GM12878 (cell line): Measurements from ENCODE around the gene CRYBG3. TPM values are rescaled to one million over a fixed set of nuclear protein-coding genes. Genes with fewer than 3 reads are reported as not detected.

Experiments used
- ATAC-seq: fragments of 200-7000 bp; cut with Tn5 transposase; 3 replicates; pipeline ENCODE4 v1.9.1; 2020; ENCODE audit warnings: mild to moderate bottlenecking, moderate library complexity
- BruUV-seq: library from RNA; stranded (reverse); fragments of 400-500 nt; replicated peaks from 2 replicates; lab custom pipeline; 2021; lab: Mats Ljungman, UMichigan
- CTCF ChIA-PET: fragments of 300-600 bp; sonication (Branson Sonifier 250); formaldehyde crosslinking; extraction: SDS; loops from one replicate; lab custom pipeline; 2021; ENCODE audit warnings: inconsistent platforms; lab: Yijun Ruan, JAX
- POLR2A ChIA-PET: fragments of 350-600 bp; formaldehyde crosslinking; extraction: SDS; loops from one replicate; lab custom pipeline; 2021; ENCODE audit warnings: inconsistent platforms; lab: Charles Lee
- RAD21 ChIA-PET: fragments of 300-600 bp; sonication (Branson Sonifier 250); formaldehyde crosslinking; loops from one replicate; lab custom pipeline; 2023; ENCODE audit warnings: antibody characterized with exemption; ENCODE audit not compliant: unreplicated experiment; lab: Charles Lee
- SMC1A ChIA-PET: fragments of 300-600 bp; sonication (Branson Sonifier 250); formaldehyde crosslinking; loops from one replicate; lab custom pipeline; 2023; ENCODE audit not compliant: unreplicated experiment, uncharacterized antibody; lab: Charles Lee
- DNase-seq: peaks from one replicate; pipeline ENCODE4 v3.0.0-alpha.2; 2011; ENCODE audit warnings: low read depth, low spot score
- FAIRE-seq: peaks from 3 replicates; lab custom pipeline; 2011; peaks lifted over from hg19 to GRCh38; lab: Jason Lieb, UNC
- H2AFZ ChIP-seq: 2 replicates; pipeline ENCODE4 v1.6.0; 2011; ENCODE audit warnings: low read depth, low read length, control low read depth; ENCODE audit not compliant: control insufficient read depth
- H3K27ac ChIP-seq: 2 replicates; pipeline ENCODE4 v1.5.1; 2011; ENCODE audit warnings: control low read depth; ENCODE audit not compliant: control insufficient read depth, insufficient read depth
- H3K27me3 ChIP-seq, 2 experiments: replicated peaks in 1 of 2; 2 replicates each; pipeline versions ENCODE4 v1.6.0 to v1.6.1; 2011; ENCODE audit warnings: low read length in 1 of 2; ENCODE audit not compliant: control insufficient read depth in 2 of 2, insufficient read depth in 2 of 2
- H3K36me3 ChIP-seq, 2 experiments: 2 replicates each; pipeline ENCODE4 v1.5.1; 2011; ENCODE audit warnings: low read length in 1 of 2; ENCODE audit not compliant: control insufficient read depth in 2 of 2, insufficient read depth in 2 of 2
- H3K4me1 ChIP-seq: 2 replicates; pipeline ENCODE4 v1.6.1; 2011; ENCODE audit warnings: mild to moderate bottlenecking, low read length, moderate library complexity, mixed read lengths; ENCODE audit not compliant: control insufficient read depth, insufficient read depth
- H3K4me2 ChIP-seq: 2 replicates; pipeline ENCODE4 v1.6.0; 2011; ENCODE audit warnings: control low read depth; ENCODE audit not compliant: control insufficient read depth, insufficient read depth
- H3K4me3 ChIP-seq: fragments of 200-600 bp; sonication (generic); 2 replicates; pipeline ENCODE4 v1.5.1; 2016
- H3K79me2 ChIP-seq: 2 replicates; pipeline ENCODE4 v1.6.0; 2011; ENCODE audit warnings: low read length; ENCODE audit not compliant: control insufficient read depth, insufficient read depth
- H3K9ac ChIP-seq: 2 replicates; pipeline ENCODE4 v1.8.0; 2011; ENCODE audit warnings: low read length, control low read depth, mixed read lengths; ENCODE audit not compliant: control insufficient read depth, insufficient read depth
- H3K9me3 ChIP-seq: replicated peaks from 3 replicates; pipeline ENCODE4 v1.5.1; 2011; ENCODE audit warnings: mild to moderate bottlenecking, low read length; ENCODE audit not compliant: control insufficient read depth, insufficient read depth
- H4K20me1 ChIP-seq: 2 replicates; pipeline ENCODE4 v1.6.0; 2011; ENCODE audit not compliant: control insufficient read depth, insufficient read depth
- BRCA1 ChIP-seq: IDR thresholded peaks from 2 replicates; pipeline ENCODE4 v1.6.1; 2011; ENCODE audit warnings: low read depth, low read length, improper control_type of control experiment
- IKZF1 ChIP-seq: fragments of 450-650 bp; conservative IDR thresholded peaks from 2 replicates; pipeline ENCODE4 v1.6.1; 2017; ENCODE audit warnings: antibody characterized with exemption, mild to moderate bottlenecking
- NFYB ChIP-seq: IDR thresholded peaks from 2 replicates; pipeline ENCODE4 v1.6.1; 2011; ENCODE audit warnings: low read depth, mild to moderate bottlenecking, low read length, improper control_type of control experiment, moderate library complexity; ENCODE audit not compliant: insufficient read depth
- WGBS: methylation state at CpG from one replicate; pipeline ENCODE4 v1.1.6; 2016; ENCODE audit warnings: low lambda C conversion rate; ENCODE audit not compliant: insufficient replicate concordance, insufficient coverage; ENCODE audit errors: missing lambda C conversion rate; 5-methylcytosine and 5-hydroxymethylcytosine counted together
- in situ Hi-C: fragments of 300-500 bp; cut with MboI; formaldehyde crosslinking; loops from 9 replicates; pipeline ENCODE4 v1.14.3; 2018; ENCODE audit warnings: mixed read lengths
- intact Hi-C: fragments of 100-400 bp; cut with micrococcal nuclease; formaldehyde crosslinking; loops from one replicate; pipeline ENCODE4 v1.14.2; 2022; ENCODE audit not compliant: unreplicated experiment
- polyA plus RNA-seq, 11 experiments: library from polyadenylated mRNA; depleted of rRNA in 4 of 11; unstranded in 6 of 11; stranded (reverse) in 5 of 11; fragments of >200 nt; fragmentation: Nextera tagmentation in 4 of 11; fragmentation: Illumina TruSeq in 1 of 11; extraction: Ambion mirVana in 4 of 11; extraction: Trizol in 1 of 11; gene quantifications; 1 replicate in 1 of 11; 2 replicates in 10 of 11; pipeline versions ENCODE4 v1.2.1 to v1.2.3, GENCODE V29; 2011 to 2016; ENCODE audit warnings: inconsistent platforms in 2 of 11, missing spikeins in 2 of 11, low read depth in 1 of 11
- total RNA-seq, 4 experiments: library from RNA; depleted of rRNA in 3 of 4; stranded (reverse); fragments of >200 nt in 3 of 4; fragmentation: Illumina TruSeq in 1 of 4; extraction: Trizol in 1 of 4; gene quantifications; 2 replicates each; pipeline versions ENCODE4 v1.2.1 to v1.2.3, GENCODE V29; 2013 to 2021
- TF ChIP-seq, protein P1 (sequence below): fragments of 450-650 bp; IDR thresholded peaks from 2 replicates; pipeline ENCODE4 v1.6.1; 2018; ENCODE audit warnings: mild to moderate bottlenecking, low read depth, moderate library complexity; ENCODE audit not compliant: partially characterized antibody

CRYBG3 gene
- total and polyA plus RNA-seq, 10 of the 15 experiments (the other 5 are each of a cell fraction or from before 2014, with no cell fraction given), result 0.11 to 5.4 (median 1.6) TPM

DNA sequence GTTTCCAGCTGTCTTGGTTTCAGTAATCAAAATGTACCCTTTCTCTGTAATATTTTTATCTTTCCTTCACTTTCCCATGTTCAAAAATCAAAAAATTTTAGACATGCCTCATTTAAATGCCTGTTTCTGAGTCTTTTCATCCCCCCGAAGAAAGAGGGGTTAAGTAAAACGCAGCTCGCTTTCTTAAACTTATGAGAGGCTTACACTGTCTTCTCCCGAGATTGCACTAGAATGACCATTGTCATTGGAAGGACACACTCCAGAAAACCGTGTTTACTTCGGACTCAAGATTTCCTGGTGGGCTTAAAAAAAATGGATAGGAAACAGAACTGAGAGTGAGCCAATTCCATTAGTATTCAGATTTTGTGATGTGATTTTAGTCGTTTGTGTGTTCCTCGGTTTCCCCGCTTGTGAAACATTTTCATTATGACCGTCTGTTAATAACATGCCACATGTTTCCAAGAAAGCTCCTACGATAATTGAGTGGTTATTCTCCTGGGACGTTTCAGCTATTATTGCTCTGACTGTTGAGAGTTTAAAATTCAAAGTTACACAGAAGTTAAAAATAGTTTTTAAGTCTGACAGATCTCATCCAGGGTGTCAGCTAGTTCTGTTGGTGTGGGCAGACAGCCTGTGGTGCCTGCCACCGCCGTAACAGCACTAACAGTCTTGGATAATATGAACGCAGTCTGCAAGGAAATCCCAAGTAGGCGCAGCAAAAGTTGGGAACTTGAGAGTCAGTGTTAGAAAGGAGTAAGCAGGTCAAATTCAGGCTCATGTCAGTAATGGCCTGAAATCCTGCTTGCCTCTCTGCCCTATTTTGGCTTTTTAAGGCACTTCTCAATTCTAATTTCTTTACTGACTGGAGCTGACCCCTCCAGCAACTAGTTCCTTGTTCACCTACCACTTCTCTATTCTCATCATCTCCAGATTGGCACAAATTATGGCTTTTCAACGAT is 1.5 kb downstream of the CRYBG3 start:
- DNase-seq (no peak), FAIRE-seq (peak; percentile 7), ATAC-seq (no peak)
- TSS peak; percentile 52 for BruUV-seq
- no peaks in the 10 kb centered on the region for H3K27me3 ChIP-seq
- no peaks in the 10 kb centered on the region for H3K36me3 ChIP-seq
- H3K27ac ChIP-seq, result no peak overlapping the region
- ChIA-PET SMC1A (interaction anchor here (0.9 to 1.6 kb wide), 4 partner anchors 20 to 200 kb away, joined by 3 to 5 read pairs (median 4); no protein-coding TSS in a partner anchor), RAD21 (no interaction called here), POLR2A (no interaction called here), CTCF (interaction anchor here (1.9 kb wide), 1 partner anchor 199 kb away, joined by 5 read pairs; no protein-coding TSS in a partner anchor)
- no peaks in the 10 kb centered on the region for H3K4me1 ChIP-seq
- in situ Hi-C loops, result no loop called here
- H3K79me2 ChIP-seq, result peaks cover 4% of the 10 kb centered on the region
- no peaks in the 10 kb centered on the region for H3K9me3 ChIP-seq
- H3K4me2 ChIP-seq, result peak overlapping the region; percentile 98
- WGBS, result 15% methylated on average over 17 of the region's 17 CpGs
- no peak overlapping the region for H2AFZ ChIP-seq
- no peaks in the 10 kb centered on the region for H4K20me1 ChIP-seq
- H3K9ac ChIP-seq, result no peak overlapping the region
- intact Hi-C loops, result no loop called here
- TF ChIP-seq IKZF1 (no peak), BRCA1 (no peak), NFYB (no peak)
- TF ChIP-seq, protein P1, sequence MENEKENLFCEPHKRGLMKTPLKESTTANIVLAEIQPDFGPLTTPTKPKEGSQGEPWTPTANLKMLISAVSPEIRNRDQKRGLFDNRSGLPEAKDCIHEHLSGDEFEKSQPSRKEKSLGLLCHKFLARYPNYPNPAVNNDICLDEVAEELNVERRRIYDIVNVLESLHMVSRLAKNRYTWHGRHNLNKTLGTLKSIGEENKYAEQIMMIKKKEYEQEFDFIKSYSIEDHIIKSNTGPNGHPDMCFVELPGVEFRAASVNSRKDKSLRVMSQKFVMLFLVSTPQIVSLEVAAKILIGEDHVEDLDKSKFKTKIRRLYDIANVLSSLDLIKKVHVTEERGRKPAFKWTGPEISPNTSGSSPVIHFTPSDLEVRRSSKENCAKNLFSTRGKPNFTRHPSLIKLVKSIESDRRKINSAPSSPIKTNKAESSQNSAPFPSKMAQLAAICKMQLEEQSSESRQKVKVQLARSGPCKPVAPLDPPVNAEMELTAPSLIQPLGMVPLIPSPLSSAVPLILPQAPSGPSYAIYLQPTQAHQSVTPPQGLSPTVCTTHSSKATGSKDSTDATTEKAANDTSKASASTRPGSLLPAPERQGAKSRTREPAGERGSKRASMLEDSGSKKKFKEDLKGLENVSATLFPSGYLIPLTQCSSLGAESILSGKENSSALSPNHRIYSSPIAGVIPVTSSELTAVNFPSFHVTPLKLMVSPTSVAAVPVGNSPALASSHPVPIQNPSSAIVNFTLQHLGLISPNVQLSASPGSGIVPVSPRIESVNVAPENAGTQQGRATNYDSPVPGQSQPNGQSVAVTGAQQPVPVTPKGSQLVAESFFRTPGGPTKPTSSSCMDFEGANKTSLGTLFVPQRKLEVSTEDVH, result no peak
- H3K4me3 ChIP-seq, result peak overlapping the region; percentile 90
